HPDE6-E6E7 (cell line): Measurements from ENCODE around the gene RBM7.
A peak's percentile ranks its signal among the peaks of the same experiment; 100 is the strongest.

ENCODE experiments used
- DNase-seq: peaks from one replicate; pipeline ENCODE4 v3.0.0; 2011; ENCODE audit warnings: missing footprints; ENCODE audit errors: extremely low spot score

RBM7 gene

DNA sequence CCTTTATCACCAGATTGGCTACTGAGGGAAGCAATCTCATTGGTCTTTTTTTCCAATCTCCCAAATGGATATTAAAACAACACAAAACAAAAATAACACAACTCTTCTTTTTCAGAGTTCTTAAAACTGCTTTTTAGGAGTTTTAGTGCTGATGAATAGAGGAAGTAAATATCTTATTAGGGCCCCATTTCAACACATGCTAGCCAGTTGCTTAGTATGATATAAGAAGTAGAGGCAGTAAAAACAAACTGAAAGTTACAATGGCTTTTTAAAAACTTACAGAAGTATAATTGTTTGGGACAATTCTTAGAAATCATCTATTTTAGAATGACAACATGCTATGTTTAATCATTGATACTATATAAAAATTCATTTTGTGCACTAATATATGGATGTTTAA is 3.5 kb upstream of the RBM7 start:
- DNase-seq: no peak

DNA sequence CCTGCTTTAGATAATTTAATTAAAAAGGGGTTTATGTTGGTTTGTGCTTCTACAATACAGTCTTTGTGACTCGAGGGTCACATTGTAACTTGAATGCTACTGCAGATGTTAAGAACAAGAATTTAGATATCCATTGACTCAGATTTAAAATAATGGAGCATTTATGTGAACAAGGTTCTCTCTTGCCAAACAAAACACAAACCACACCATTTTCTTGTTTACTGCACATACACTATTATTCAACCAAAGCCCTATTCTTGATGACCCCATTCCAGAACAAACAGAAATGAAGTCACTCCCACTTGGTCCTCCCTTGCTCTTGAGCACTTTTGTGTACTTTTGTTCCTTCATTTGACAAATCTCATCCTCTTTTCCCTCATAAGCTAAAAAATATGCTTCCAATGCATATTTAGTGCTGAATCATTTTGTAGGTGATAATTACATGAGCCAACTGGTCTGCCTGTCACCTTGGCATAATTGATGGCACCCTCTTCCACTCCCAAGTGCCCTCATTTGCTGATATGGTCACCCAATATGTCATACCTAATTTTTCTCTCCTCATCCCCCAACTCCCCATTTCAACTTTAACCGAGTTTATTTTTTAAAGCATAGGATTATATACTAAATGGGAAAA is 3.0 kb upstream of the RBM7 start:
- no peak for DNase-seq

DNA sequence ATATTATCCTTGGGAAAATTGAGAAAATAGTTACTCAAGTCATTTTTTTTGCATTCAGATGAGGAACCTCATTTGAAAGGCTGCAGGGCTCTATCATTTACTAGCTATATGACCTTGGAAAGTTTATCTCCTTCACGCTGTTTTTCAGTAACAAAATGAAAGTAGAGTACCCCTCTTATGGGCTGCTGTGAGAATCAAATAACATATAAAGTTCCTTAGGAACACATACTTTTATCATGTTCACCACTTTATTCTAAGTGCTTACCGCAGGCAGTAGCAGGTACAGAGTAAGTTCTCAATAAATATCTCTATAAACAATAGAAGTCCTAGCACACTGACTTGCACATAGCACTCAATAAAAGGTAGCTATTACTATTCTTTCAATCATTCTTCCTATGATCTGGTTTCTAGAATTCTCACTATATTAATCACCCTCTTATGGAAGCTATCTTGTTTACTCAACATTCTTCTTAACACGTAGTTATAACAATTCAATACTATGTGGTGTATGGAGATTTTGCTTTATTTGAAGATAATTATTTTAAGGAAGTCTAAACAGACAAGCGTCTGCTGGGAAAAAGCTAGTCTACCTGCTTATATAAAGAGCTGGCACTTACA is 2.1 kb upstream of the RBM7 start:
- DNase-seq: no peak

DNA sequence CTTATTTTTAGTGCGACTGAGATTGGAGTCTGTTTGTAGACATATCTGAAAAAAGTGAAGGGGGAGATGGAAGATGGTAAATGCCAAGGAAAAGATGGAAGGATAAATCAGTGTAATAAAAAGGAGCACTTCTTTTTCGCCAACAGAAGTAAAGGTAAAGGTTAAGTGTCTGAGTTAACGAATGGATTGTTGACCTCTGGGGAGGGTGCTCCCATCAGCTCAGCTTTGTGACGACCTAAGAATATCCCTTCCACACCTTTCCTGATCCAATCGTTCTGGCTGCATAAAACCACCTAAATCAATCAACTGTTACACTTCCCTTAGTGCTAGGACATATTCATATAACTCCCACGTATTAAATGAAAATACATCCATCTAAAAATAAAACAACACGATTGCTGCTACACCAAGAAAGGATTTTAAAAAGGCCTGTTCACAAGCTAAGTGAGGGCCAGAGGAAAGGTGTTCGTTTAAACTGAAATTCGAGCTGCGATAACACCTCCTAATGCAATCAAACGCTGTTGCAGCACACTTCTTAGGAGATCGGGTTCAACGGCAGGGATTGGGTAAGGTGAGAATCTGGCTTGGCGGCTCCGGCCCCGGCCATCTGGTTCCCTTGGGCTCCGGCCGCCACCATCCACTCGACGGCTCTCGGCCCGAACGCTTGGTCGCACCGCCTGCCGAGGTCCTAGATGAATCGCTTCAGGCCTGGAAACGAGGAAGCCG is 813 bp upstream of the RBM7 start:
- DNase-seq: peak; percentile 12

DNA sequence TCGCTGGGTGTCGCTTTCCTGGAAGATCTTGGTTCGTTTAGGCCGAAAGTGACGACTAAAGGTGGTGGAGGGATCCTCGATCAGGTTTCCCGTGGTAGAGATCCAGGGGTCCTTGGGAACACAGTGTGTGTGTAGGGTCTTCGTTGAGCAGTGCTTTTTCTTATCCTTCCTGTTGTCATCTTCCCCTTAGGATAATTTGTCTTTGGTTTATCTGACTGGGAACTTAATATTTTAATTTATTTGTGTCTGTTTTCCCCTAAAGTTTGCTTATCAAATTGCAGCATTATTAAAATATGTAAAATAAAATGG is 403 bp downstream of the RBM7 start:
- DNase-seq: no peak

DNA sequence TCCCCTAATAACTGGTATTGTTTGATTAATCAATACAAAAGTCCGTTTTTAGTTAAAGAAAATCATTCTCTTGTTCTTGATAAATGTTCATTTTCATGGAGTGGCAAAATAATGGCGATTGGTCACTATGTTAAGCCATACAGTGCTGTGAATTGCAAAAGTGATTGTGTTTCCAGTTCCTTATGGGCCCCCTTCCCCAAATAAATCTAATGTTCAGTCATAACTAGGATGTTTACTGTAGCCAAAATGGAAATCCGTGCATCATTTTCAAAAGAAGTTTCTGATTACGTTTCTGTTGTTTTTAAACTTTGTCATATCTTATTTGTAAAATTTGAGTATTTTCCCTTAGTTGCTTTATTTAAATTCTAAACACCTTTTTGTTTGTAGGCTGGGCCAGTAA is 845 bp downstream of the RBM7 start:
- DNase-seq: no peak

DNA sequence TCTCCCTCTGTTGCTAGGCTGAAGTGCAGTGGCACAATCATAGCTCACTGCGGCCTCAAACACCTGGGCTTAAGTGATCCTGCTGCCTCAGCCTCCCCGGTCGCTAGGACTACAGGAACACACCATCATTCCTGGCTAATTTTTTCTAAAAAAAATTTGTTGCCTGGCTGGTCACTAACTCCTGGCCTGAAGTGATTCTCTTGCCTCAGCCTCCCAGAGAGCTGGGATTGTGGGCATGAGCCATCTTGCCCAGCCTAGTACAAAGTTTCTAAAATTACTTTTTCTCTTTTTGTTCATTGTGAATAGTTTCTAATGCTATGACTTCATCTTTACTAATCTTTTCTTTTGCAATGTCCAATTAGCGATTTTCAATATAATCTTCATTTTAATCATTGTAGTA is 12.5 kb downstream of the RBM7 start:
- no peak for DNase-seq

DNA sequence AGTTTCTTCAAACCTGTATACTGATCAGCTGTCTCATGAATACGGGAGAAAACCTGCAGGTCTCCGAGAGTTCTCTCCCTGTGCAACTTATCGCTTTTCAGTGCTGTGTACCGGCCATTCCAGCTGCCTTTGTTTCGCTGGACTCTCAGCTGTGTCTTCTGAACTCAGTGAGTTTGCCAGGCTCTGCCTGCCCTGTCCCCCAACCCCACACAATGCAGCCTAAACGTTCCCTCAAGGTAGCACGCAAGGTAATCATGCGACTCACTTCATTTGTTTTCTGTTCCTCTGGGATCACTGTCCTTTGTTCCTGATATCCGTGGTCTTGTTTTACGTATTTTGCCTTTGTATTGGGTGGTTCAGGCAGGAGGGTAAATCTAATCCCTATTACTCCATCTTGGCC is 13.5 kb downstream of the RBM7 start:
- DNase-seq: no peak

DNA sequence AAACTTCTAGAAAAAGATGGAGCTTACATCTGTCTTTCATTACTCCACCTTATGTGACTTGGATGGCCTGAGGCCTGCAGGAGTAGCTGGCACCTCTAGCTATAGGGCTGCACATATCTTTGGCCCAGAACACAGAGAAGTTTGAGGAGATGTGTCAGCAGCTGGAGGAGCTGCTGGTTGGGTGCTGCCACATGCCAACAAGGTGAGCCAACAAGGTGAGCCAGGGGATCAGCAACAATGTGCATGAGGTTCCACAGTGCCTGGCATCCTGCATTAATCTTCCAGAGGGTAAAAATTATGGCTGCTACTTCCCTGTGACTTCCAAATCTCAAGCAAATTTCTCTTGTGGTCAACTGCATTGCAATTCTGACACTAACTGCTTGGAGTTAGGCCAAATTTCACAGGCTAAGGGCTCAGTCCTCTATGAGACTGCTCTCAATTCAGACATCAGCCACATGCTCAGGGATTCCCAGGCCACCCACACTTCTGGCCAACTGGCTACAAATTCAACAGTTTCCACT is 16.0 kb downstream of the RBM7 start:
- DNase-seq: peak; percentile 36

DNA sequence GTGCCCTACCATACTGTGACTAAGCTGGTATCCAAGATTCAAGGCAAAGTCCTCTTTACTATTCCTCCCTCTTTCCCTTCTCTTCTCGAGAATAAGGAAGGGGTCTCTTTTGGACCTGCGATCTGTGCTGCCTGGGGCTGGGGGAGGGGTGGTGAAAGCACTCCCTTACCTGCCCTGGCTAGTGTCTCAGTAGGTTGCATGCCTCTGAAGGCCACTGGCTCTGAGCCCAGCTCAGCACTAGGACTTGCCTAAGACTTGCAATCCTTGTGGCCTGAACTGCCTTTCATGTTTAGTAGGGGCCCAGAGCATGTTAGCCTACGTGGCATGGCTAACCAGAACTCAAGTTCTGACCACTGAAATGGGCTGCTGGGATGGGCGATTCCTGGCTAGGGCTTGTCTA is 25.8 kb downstream of the RBM7 start:
- no peak for DNase-seq

DNA sequence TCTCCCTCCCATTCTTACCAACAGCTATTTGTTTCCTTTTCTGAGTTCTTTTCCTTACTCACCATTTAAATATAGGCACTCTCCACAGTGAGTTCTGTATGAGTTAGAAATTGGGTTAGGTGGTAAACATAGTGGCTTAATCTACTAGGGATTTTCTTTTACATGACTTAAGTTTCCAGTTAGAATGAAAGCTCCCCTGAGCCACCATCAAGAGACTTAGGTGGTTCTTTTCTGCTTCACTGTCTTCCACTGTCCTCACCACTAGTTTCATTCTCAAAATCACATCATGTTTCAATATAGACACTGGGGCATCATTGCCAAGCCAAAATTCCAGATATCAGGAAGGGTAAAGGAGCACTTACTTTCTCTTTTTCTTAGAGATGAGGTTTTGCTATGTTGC is 29.8 kb downstream of the RBM7 start:
- no peak for DNase-seq

DNA sequence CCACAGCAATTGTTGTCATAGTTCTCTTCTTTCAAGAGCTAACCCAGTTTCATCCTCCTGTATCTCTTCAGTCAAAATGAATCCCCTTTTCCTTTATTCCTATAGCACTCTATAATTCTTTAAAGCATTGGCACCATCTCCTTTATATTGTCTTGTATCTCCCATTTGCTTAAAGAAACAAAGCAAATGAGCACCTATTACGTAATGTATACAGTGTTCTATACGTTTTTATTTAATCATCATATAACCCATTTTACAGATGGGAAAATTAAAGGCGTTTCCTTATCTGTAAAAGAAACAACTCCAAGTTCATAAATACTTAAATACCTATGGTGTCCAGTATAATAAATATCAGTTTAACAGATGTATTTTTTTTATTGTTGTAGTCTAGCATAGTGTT is 32.4 kb downstream of the RBM7 start:
- no peak for DNase-seq

DNA sequence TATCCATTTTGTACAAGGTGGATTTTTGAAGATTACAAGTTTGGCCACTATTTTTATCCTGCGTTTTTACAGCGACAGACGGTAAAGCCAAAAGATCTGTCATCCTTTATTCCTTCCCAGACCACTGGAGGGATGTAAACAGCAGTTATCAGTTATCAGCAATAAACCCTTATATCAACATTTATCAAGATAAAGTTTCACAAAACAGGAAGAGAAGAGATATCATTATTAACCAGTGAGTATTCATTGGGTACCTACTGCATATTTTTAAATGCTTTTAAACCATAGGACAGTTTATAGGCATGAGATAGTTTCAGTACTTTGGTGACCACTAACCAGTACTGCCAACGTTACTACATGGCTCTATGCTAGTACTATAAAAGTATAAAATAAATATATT is 32.9 kb downstream of the RBM7 start:
- no peak for DNase-seq

DNA sequence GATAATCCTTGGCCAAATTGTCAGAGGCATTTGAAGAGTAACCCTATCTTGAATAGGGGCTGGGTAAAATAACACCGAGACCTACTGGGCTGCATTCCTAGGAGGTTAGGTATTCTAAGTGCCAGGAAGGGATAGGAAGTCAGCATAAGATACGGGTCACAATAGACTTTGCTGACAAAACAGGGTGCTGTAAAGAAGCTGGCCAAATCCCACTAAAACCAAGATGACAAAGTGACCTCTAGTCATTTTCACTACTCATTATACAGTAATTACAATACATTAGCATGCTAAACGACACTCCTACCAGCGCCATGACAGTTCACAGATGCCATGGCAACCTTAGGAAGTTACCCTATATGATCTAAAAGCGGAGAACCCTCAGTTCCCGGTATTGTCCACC is 37.8 kb downstream of the RBM7 start:
- no peak for DNase-seq

DNA sequence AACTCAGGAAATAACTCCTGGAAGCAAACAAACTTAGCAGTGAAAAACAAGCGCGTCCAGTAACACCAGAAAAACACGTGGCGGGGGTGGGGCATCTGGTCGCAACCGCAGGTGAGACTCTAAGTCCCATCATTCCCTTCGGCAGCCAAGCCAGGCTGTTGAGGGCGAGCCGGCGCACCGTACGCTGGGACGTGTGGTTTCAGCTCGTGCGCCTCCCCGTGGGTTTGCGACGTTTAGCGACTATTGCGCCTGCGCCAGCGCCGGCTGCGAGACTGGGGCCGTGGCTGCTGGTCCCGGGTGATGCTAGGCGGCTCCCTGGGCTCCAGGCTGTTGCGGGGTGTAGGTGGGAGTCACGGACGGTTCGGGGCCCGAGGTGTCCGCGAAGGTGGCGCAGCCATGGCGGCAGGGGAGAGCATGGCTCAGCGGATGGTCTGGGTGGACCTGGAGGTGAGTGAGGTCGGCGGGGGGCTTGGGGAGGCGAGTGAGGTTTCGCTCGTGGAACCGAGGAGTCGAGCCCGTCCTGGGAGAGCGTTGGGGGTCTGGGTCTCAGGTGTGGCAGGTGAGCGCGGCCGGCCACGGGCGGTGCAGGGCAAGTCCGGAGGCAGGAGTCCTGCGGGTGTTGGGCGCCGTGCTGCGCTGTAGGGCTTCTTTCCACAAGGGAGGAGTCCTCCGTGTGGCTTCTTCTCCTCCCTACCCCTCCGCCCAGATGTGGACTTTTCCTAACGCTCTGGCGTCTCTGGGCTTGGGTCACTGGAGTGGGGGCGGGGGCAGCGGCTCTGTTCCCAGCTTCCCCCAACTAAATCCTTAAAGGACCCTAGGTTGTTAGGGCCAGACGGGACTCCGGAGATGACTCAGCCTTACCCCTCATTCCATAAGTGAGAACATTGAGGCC is 39.0 kb downstream of the RBM7 start, which contains the start of gene REXO2:
TSS of gene REXO2 (plus strand) at position 239 of the 892 bp plus-strand sequence. CDS start at position 301, 62 bp downstream.
- peak; percentile 97 for DNase-seq

DNA sequence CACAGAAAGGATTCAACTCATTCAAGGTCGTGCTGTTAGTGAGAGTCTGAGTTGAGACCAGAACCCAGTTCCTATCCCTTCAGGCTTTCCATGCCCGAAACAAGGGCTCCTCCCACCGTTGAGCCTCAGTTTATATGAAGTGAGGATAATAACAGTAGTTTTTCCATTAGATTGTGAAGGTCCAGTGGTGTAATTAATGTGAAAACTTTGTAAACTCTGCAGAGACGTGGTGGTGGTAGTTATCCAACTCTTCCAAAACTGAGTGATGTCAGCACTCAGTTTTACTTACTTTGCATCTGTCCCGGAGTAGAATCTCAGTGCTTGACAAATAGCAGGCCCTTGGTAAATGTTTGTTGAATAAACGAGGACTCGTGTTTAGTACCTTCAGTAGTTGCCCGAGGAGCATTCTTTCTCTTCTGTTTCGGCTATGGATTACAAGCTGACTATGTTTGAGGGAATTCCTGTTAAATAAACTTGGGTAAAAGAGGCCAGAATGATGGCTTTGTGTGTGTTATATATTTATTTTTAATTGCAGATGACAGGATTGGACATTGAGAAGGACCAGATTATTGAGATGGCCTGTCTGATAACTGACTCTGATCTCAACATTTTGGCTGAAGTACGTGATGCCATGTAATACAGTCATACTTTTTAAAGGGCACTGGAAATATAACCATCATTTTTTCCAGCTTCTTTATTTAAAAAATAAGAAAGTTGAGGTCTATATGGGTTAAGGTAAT is 39.8 kb downstream of the RBM7 start:
- no peak for DNase-seq

DNA sequence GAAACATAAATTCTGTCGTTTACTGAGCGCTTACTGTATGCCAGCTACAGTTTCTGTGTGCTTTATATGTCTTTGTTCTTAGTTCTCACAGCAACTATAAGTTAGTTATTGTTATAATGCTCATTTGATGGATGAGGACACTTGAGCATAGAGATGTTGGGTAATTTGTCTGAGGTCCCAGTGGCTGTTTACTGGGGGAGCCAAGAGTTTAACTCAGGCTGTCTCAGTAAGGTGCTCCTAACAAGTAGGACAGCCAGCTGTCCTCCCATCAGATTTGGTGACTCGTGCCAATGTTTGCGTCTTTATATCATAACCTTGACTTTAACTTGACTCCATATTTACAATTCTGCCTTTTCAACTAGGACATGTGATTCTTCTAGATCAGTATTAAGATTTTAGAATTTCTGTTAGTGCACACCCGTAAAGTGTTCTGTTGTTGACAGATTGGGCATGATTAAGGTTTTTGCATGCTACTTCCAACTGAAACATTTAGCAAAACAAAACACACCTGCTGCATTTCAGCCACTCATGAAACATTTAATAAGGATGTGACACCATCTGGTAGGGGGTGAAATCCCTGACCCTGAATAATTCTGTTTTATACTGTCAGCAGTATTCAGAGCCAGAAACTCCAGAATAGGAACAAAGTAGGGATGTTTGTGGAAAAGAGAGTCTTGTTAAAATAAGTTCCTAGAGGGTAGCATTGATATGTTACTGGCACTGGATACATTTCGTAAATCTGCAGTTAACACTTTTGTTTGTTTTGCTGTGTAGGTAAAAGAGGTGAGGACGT is 40.7 kb downstream of the RBM7 start:
- no peak for DNase-seq

DNA sequence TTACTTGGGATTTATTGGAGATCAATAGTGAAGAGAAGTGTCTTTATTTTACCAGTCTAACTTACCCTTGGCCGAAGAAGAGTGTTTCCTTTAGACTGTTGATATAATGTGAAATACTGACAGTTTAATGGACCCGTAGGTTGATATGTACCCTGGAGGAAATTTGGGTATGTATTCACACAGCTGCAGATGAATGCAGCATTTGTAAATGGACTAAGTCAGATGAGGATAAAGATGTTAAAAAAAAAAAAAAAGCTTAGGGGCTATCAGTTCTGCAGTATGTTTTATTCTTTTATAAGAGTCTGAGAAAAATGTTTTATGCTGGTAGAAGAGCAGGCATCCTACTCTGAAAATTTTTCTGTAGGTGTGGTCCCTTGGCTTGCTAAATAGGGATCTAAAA is 41.5 kb downstream of the RBM7 start:
- DNase-seq: no peak

DNA sequence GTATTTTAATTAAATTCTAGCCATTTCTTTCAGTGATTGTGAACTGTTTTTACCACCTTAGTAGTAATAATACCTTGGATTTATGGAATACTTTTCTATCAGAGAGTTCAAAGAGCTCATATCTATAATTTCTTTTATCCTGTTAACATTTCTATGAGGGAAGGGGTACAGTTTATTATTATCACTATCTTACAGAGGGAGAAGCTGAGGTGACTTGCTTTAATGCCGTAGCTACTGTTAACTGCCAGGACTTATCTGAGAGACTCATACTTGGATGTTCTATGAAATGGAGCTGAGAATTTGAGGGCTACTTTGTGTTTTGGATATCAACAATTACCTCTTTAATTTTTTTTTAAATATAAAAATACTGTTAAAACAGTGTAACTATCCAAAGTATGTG is 42.1 kb downstream of the RBM7 start:
- no peak for DNase-seq

DNA sequence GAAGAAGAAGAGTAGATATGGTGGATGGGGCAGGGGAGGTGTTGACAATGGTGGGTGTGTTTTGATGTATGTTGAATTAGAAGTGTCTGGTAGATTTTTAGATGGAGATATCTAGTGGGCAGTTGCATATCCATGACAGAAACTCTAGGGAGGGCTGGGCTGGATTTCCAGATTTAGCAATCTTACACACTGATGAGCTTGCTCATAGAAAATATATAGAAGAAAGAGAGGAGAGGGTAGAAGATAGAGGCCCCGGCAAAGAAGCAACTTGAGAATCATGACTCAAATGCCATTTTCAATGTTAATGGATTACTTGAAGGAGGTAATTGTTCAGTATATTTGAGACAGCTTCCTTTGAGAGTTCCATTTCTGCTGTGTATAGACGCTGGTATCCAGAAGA is 47.0 kb downstream of the RBM7 start:
- DNase-seq: no peak

DNA sequence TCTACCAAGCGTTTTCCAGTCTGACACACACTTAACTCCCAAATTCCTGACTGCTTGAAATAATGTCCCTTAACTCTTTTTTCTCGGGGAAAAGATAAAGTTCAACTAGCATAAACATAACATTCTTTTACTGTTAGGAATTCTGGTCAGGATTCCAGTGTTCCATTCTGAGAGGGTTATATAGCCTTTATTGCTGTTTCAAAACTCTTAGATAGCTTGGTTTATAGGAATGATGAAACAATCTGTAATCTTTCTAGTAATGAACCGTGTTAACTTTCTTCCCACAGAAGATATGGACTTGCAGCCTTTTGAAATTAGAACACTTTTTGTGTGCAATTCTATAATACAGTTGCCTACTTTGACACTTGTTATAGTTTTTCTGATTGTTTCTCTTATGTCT is 47.4 kb downstream of the RBM7 start:
- DNase-seq: no peak
